SK-N-SH (cell line): ENCODE measurements around the gene WDR90.

Experiments used
- EP300 ChIP-seq, 2 experiments: IDR thresholded peaks; 2 replicates each; pipeline versions ENCODE4 v1.4.0 to v1.6.1; 2012; ENCODE audit warnings: borderline replicate concordance in 1 of 2, low read depth in 1 of 2, low read length in 1 of 2
- TF ChIP-seq, protein P1 (sequence below): fragments of 200-600 bp; sonication (generic); IDR thresholded peaks from 2 replicates; pipeline ENCODE4 v1.6.1; 2017; ENCODE audit warnings: antibody characterized with exemption, mild to moderate bottlenecking, moderate library complexity

DNA sequence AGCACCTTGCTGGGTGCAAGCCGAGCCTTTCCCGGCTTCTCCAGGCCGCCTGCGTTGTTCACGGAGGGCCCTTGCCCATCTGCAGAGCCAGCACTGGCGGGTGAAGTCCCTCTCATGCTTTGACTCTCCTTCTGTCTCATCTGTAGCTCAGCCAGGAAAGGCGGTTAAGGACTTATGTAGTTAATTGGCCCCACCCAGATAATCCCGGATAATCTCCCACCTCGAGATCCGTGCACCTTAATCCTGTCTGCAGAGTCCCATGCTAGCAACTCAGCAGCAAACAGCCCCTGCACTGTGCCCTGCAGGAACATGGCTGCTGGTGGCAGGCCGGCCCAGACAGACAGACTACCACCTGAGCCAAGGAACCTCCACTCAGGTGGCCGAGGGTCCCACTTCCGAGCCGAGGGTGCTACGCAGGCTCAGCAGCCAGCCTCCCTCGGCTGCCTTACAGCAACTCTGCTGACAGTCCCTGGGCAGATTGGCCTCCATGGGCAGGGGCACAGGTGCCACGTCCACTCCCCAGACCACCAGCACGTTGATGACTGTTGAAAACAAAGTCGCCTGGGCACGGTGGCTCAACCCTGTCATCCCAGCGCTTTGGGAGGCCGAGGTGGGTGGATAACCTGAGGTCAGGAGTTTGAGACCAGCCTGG is 42.4 kb upstream of the WDR90 start:
- TF ChIP-seq, protein P1, sequence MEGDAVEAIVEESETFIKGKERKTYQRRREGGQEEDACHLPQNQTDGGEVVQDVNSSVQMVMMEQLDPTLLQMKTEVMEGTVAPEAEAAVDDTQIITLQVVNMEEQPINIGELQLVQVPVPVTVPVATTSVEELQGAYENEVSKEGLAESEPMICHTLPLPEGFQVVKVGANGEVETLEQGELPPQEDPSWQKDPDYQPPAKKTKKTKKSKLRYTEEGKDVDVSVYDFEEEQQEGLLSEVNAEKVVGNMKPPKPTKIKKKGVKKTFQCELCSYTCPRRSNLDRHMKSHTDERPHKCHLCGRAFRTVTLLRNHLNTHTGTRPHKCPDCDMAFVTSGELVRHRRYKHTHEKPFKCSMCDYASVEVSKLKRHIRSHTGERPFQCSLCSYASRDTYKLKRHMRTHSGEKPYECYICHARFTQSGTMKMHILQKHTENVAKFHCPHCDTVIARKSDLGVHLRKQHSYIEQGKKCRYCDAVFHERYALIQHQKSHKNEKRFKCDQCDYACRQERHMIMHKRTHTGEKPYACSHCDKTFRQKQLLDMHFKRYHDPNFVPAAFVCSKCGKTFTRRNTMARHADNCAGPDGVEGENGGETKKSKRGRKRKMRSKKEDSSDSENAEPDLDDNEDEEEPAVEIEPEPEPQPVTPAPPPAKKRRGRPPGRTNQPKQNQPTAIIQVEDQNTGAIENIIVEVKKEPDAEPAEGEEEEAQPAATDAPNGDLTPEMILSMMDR: no peak
- no peak for TF ChIP-seq EP300 (IDR thresholded peaks at IDR 0.05; ENCODE audit: borderline replicate concordance in 1 of 2, low read depth in 1 of 2, low read length in 1 of 2)
